Choroid plexus epithelial cell (primary cell): ENCODE data around the gene WBP2.

Experiments used
- DNase-seq: peaks from one replicate; pipeline ENCODE4 v3.0.0-alpha.2; 2010; ENCODE audit warnings: low read depth
- H3K4me3 ChIP-seq: 2 replicates; pipeline ENCODE4 v1.5.1; 2011; ENCODE audit warnings: low read depth, mild to moderate bottlenecking, control low read depth, low read length, moderate library complexity
- CTCF ChIP-seq: conservative IDR thresholded peaks from 2 replicates; pipeline ENCODE4 v1.5.1; 2011; ENCODE audit warnings: low read depth, mild to moderate bottlenecking, control low read depth, inconsistent platforms, low read length, moderate library complexity

The WBP2 gene

GRCh38 chr17:75839942-75840798, 15.0 kb downstream of the WBP2 start:
- DNase-seq, result no peak
- no peak for TF ChIP-seq CTCF
- H3K4me3 ChIP-seq, result no peak overlapping the region

GRCh38 chr17:75838410-75838809, 16.7 kb downstream of the WBP2 start:
- no peak for TF ChIP-seq CTCF
- DNase-seq, result no peak
- no peak overlapping the region for H3K4me3 ChIP-seq

GRCh38 chr17:75837899-75838298, 17.2 kb downstream of the WBP2 start:
- H3K4me3 ChIP-seq, result no peak overlapping the region
- no peak for TF ChIP-seq CTCF
- no peak for DNase-seq

GRCh38 chr17:75836605-75837004, 18.5 kb downstream of the WBP2 start:
- TF ChIP-seq CTCF, result no peak
- DNase-seq, result no peak
- H3K4me3 ChIP-seq, result no peak overlapping the region

GRCh38 chr17:75835654-75835987, 19.5 kb downstream of the WBP2 start:
- H3K4me3 ChIP-seq, result no peak overlapping the region
- no peak for TF ChIP-seq CTCF
- DNase-seq, result no peak

GRCh38 chr17:75834928-75835653, 20.0 kb downstream of the WBP2 start:
- no peak overlapping the region for H3K4me3 ChIP-seq
- no peak for DNase-seq

More at GRCh38 chr17:75834928-75835653, 20.0 kb downstream of the WBP2 start:
- no peak for TF ChIP-seq CTCF
